ENCODE results near the gene SPG7.

DNA sequence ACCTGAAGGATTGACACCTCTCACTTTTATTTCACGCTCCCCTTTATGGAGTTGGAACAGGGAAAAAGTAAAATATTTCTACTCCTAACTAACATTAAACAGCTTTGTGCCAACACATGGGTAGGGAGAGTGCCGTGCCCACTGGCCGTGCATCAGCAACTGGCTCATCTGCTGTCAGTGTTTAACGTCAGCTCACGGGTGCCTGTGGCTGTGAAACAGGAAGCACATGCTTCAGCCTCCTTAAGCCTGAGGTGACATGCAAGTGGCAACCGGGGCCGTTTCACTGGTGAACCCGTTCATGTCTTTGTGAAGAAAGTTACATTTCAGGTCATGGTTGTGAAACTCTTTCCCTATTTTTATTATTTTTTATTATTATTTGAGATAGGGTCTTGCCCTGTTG is 3.2 kb downstream of the SPG7 start:
- TF ChIP-seq CTCF (IDR thresholded peaks at IDR 0.05) = no peak
- no peak for TF ChIP-seq POLR2A (IDR thresholded peaks at IDR 0.05)

All from right lobe of liver (tissue), 4 donors.